PC-9 (cell line): ENCODE results near the gene AS3MT. TPM values are rescaled to one million over a fixed set of nuclear protein-coding genes. Genes with fewer than 3 reads are reported as not detected.
"Not testable (repeated sequence)": the region's sequence is repeated elsewhere in the genome, so short reads cannot be mapped to it uniquely, and the experiment has no call there.

Experiments used
- BruUV-seq: library from RNA; stranded (reverse); fragments of 400-500 nt; replicated peaks from 2 replicates; lab custom pipeline; 2021; lab: Mats Ljungman, UMichigan
- CTCF ChIA-PET: fragments of 300-600 bp; sonication (Branson Sonifier 250); formaldehyde crosslinking; loops from one replicate; lab custom pipeline; 2022; ENCODE audit warnings: antibody characterized with exemption; lab: Charles Lee
- POLR2A ChIA-PET: fragments of 300-600 bp; sonication (Branson Sonifier 250); formaldehyde crosslinking; loops from one replicate; lab custom pipeline; 2022; ENCODE audit warnings: antibody characterized with exemption; ENCODE audit not compliant: unreplicated experiment; lab: Charles Lee
- DNase-seq, 2 experiments: peaks; one replicate each; pipeline versions ENCODE4 v3.0.0 to v3.0.0-alpha.2; 2015 to 2022; ENCODE audit warnings: mixed read lengths in 1 of 2
- H2AFZ ChIP-seq: fragments of 200-600 bp; sonication (generic); 2 replicates; pipeline ENCODE4 v1.8.1; 2017; ENCODE audit warnings: antibody characterized with exemption
- H3F3A ChIP-seq: fragments of 200-600 bp; sonication (generic); 2 replicates; pipeline ENCODE4 v1.8.1; 2017; ENCODE audit warnings: antibody characterized with exemption, mild to moderate bottlenecking, low read depth; ENCODE audit not compliant: insufficient read depth
- H3K27ac ChIP-seq: fragments of 200-600 bp; sonication (generic); 2 replicates; pipeline ENCODE4 v1.6.1; 2016; ENCODE audit warnings: mixed run types
- H3K27me3 ChIP-seq: fragments of 200-600 bp; sonication (generic); 2 replicates; pipeline ENCODE4 v1.6.1; 2016; ENCODE audit warnings: low read depth, mixed run types; ENCODE audit not compliant: insufficient read depth
- H3K36me3 ChIP-seq: fragments of 200-600 bp; sonication (generic); 2 replicates; pipeline ENCODE4 v1.6.1; 2016; ENCODE audit warnings: low read depth, mixed run types
- H3K4me1 ChIP-seq: fragments of 200-600 bp; sonication (generic); replicated peaks from 2 replicates; pipeline ENCODE4 v1.6.1; 2016; ENCODE audit warnings: mixed run types; ENCODE audit not compliant: insufficient read depth
- H3K4me2 ChIP-seq: fragments of 200-600 bp; sonication (generic); 2 replicates; pipeline ENCODE4 v1.6.1; 2017; ENCODE audit warnings: mixed run types
- H3K4me3 ChIP-seq: fragments of 200-600 bp; sonication (generic); 2 replicates; pipeline ENCODE4 v1.6.1; 2016; ENCODE audit warnings: mixed run types
- H3K79me2 ChIP-seq: fragments of 200-600 bp; sonication (generic); 2 replicates; pipeline ENCODE4 v1.6.1; 2017; ENCODE audit warnings: low read depth, mixed run types
- H3K9me2 ChIP-seq: fragments of 200-600 bp; sonication (generic); 2 replicates; pipeline ENCODE4 v1.8.1; 2017; ENCODE audit warnings: mild to moderate bottlenecking; ENCODE audit not compliant: insufficient read depth
- H3K9me3 ChIP-seq: fragments of 200-600 bp; sonication (generic); 2 replicates; pipeline ENCODE4 v1.8.1; 2016; ENCODE audit warnings: low read depth; ENCODE audit not compliant: insufficient read depth
- H4K20me1 ChIP-seq: fragments of 200-600 bp; sonication (generic); 2 replicates; pipeline ENCODE4 v1.8.1; 2017; ENCODE audit not compliant: insufficient read depth
- CTCF ChIP-seq: fragments of 200-600 bp; sonication (generic); conservative IDR thresholded peaks from 2 replicates; pipeline ENCODE4 v1.6.1; 2017; ENCODE audit warnings: mixed run types, antibody characterized with exemption, mild to moderate bottlenecking, moderate library complexity
- EZH2 ChIP-seq: fragments of 200-600 bp; sonication (generic); IDR thresholded peaks from 2 replicates; pipeline ENCODE4 v1.8.0; 2017; ENCODE audit warnings: antibody characterized with exemption, low read depth
- intact Hi-C: fragments of 100-400 bp; cut with micrococcal nuclease; formaldehyde crosslinking; loops from one replicate; pipeline ENCODE4 v1.10.0; 2022; ENCODE audit not compliant: unreplicated experiment
- total RNA-seq: library from RNA; stranded (reverse); gene quantifications from 2 replicates; pipeline ENCODE4 v1.2.3, GENCODE V29; 2021

AS3MT gene
- total RNA-seq, 1 experiment from 2014 or later, result 0.22 TPM

DNA sequence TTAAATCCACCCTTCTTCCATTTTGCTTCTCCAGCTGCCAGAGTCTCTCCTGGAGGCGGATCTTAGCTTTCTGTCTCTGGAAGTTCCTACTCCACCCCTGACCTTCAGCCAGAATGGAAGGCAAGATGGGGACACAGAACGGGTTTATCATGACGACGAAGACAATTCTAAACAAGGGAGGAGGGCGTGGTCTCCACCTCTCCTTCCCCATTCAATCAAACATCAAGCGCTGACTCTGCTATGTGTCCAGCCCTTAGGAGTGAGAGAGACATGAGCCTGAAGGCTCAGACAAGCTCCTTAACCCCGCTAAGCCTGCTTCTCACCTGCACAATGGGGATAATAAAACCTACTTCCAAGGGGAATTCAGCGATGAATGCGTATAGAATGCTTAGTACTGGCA lies 35.1 kb upstream of the AS3MT start:
- H4K20me1 ChIP-seq, result no peaks in the 10 kb centered on the region
- no peak overlapping the region for H2AFZ ChIP-seq
- no peak for DNase-seq
- TF ChIP-seq CTCF (no peak), EZH2 (no peak)
- no peaks in the 10 kb centered on the region for H3K36me3 ChIP-seq
- no peaks in the 10 kb centered on the region for H3K9me2 ChIP-seq
- H3K9me3 ChIP-seq, result no peaks in the 10 kb centered on the region
- POLR2A ChIA-PET, result no interaction called here
- H3K4me3 ChIP-seq, result no peak overlapping the region
- no peaks in the 10 kb centered on the region for H3F3A ChIP-seq
- H3K79me2 ChIP-seq, result no peaks in the 10 kb centered on the region
- H3K4me1 ChIP-seq, result no peaks in the 10 kb centered on the region
- intact Hi-C loops, result loop anchor here (2.0 to 10.0 kb wide), 3 partner anchors 67 to 235 kb away; no protein-coding TSS in a partner anchor
- no TSS peak for BruUV-seq
- CTCF ChIA-PET, result interaction anchor here (0.7 kb wide), 1 partner anchor 759 kb away, joined by 4 read pairs; no protein-coding TSS in a partner anchor
- no peak overlapping the region for H3K4me2 ChIP-seq
- no peaks in the 10 kb centered on the region for H3K27me3 ChIP-seq
- no peak overlapping the region for H3K27ac ChIP-seq

- no peak overlapping the region for H2AFZ ChIP-seq
- H3K4me2 ChIP-seq, result no peak overlapping the region
- DNase-seq, result peak; percentile 38 to 58
- no TSS peak for BruUV-seq
- H3K9me3 ChIP-seq, result no peaks in the 10 kb centered on the region
- no peaks in the 10 kb centered on the region for H3F3A ChIP-seq
- no peak overlapping the region for H3K27ac ChIP-seq
- TF ChIP-seq EZH2 (no peak), CTCF (peak; percentile 80)
- POLR2A ChIA-PET, result no interaction called here
- H3K36me3 ChIP-seq, result no peaks in the 10 kb centered on the region
- no peak overlapping the region for H3K4me3 ChIP-seq
- H3K27me3 ChIP-seq, result no peaks in the 10 kb centered on the region
- H4K20me1 ChIP-seq, result no peaks in the 10 kb centered on the region
- H3K9me2 ChIP-seq, result no peaks in the 10 kb centered on the region
- intact Hi-C loops, result loop anchor here (2.0 to 10.0 kb wide), 4 partner anchors 66 to 497 kb away; no protein-coding TSS in a partner anchor
- H3K4me1 ChIP-seq, result no peaks in the 10 kb centered on the region
- CTCF ChIA-PET, result interaction anchor here (0.5 kb wide), 1 partner anchor 121 kb away, joined by 3 read pairs; the partner anchor contains the start of genes ARL3 and SFXN2
- H3K79me2 ChIP-seq, result no peaks in the 10 kb centered on the region
Observed at GRCh38 chr10:102835007-102835482, 34.2 kb upstream of the AS3MT start.

DNA sequence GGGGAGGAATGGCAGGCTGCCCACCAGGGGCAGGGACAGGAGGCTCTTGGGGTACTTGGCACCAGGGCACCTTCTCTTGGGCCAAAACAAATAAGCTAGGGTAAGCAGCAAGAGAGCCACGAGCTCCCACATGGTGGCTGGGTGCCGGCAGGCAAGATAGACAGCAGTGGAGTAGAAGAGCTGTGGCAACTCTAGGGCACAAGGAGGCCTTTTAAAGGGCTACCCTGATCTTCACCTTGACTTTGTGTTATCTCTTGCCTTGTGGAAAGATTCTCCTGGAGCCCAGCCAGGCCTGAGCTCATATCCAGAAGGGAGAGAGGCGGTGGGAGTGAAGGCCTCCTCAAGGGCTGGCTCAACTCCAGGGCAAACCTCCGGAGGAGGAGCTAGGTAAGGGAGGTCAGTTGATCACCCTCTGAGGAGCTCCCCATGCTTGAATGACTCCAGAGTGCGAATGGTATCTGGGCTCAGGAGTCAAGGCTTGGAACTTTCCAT lies 32.0 kb upstream of the AS3MT start, which contains the start of gene CYP17A1:
TSS of gene CYP17A1 (minus strand) at position 184 of the 492 bp plus-strand sequence. CDS start at position 132, 52 bp downstream.
- TF ChIP-seq CTCF (no peak), EZH2 (no peak)
- Histone ChIP-seq H3K36me3 (no peaks in the 10 kb centered on the region), H4K20me1 (no peaks in the 10 kb centered on the region), H3K79me2 (no peaks in the 10 kb centered on the region), H3K4me1 (no peaks in the 10 kb centered on the region), H3K27me3 (no peaks in the 10 kb centered on the region), H3K27ac (no peak within 1 kb of the TSS), H3K9me2 (no peaks in the 10 kb centered on the region), H3K4me3 (no peak within 1 kb of the TSS), H3F3A (no peaks in the 10 kb centered on the region), H3K9me3 (no peaks in the 10 kb centered on the region), H3K4me2 (no peak within 1 kb of the TSS), H2AFZ (no peak within 1 kb of the TSS)
- no peak for DNase-seq
- CTCF ChIA-PET, result interaction anchor here (0.6 kb wide), 2 partner anchors 143 to 224 kb away, joined by 3 to 4 read pairs; no protein-coding TSS in a partner anchor
- BruUV-seq, result no TSS peak
- POLR2A ChIA-PET, result no interaction called here
- intact Hi-C loops, result loop anchor here (5.0 to 10.0 kb wide), 2 partner anchors 112 to 495 kb away; no protein-coding TSS in a partner anchor

- BruUV-seq, DNase-seq, H3K79me2 ChIP-seq, H3K27me3 ChIP-seq, POLR2A ChIA-PET, H3K9me2 ChIP-seq, H3K4me1 ChIP-seq, H3K27ac ChIP-seq, H2AFZ ChIP-seq, H3K36me3 ChIP-seq, CTCF ChIA-PET, H4K20me1 ChIP-seq, H3K9me3 ChIP-seq, H3K4me3 ChIP-seq, H3F3A ChIP-seq, H3K4me2 ChIP-seq: not testable (repeated sequence)
- intact Hi-C loops, result loop anchor here (5.0 to 10.0 kb wide), 2 partner anchors 114 to 494 kb away; no protein-coding TSS in a partner anchor
Observed at GRCh38 chr10:102838276-102838927, 30.9 kb upstream of the AS3MT start.
